Raji (cell line): ENCODE measurements around the gene TRIM38.

Experiments used
- POLR2A ChIP-seq: IDR thresholded peaks from 2 replicates; pipeline ENCODE4 v1.6.1; 2011; ENCODE audit warnings: low read depth, low read length, control low read depth; ENCODE audit not compliant: insufficient read depth

Gene TRIM38

DNA sequence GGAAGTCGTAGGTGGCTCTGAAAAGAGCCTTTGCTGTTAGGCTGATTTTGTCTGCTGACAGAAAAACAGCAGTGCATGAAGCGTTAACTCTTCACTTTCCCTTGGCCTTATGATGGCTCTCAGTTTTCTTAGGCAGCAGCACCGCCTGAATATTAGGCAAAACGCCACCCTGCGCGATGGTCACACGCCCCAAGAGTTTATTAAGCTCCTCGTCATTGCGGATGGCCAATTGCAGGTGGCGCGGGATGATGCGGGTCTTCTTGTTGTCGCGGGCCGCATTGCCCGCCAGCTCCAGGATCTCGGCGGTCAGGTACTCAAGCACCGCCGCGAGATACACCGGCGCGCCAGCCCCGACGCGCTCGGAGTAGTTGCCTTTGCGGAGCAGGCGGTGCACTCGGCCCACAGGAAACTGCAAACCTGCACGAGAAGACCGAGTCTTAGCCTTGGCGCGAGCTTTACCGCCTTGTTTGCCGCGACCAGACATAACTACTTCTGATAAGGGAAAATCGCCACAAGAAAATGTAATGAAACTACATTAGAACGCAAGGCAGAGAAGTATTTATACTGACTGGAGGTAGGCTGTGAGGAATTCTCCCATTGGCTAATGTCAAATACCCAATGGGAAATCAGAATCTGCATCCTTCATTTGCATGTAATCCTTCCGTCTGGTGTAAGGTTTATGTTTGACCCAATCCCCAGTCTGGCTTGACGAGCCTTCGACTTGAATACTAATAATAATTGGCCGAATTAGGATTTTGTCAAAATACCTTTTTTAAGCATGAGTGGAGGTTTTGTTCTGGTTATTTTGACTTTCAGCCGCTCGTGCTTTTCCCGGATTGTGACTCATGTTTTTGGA, 70.7 kb downstream of the TRIM38 start:
- TF ChIP-seq POLR2A = peak; percentile 97

DNA sequence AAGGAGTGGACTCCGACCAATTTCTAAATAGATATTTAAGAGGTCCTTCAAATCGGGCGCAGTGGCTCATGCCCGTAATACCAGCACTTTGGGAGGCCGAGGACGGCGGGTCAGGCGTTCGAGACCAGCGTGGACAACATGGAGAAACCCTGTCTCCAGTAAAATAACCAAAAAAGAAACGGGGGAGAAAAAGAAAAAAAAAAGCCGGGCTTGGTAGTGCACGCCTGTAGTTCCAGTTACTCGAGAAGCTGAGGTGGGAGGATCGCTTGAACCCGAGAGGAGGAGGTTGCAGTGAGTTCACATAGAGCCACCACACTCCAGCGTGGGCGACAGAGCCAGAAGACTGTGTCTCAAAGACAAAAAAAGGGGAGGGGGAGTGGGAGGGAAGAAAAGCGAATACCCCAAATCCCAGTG, 71.3 kb downstream of the TRIM38 start:
- no peak for TF ChIP-seq POLR2A

DNA sequence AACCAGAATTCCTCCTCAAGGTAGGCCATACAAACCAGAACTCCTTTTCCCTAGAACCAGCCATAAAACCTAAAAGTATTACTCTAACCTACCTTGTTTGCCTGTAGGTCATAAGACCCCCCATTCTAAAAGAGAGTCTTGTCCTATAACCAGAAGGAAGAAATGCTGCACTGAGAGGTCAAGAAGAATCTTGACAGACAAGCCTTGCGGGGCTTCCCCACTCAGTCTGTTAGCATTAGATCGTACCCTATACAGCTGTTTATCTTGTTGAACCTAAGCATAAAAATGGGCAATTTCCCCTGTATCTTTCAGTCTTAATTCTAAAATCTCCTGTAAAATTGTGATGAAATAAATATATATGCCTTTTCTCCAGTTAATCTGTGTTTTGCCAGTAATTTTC, 72.3 kb downstream of the TRIM38 start:
- no peak for TF ChIP-seq POLR2A
